GM18508 (cell line): ENCODE results near the gene C3orf62.
"Not testable (repeated sequence)": the region's sequence is repeated elsewhere in the genome, so short reads cannot be mapped to it uniquely, and the experiment has no call there.

Experiments
- ATAC-seq: cut with Tn5 transposase; IDR thresholded peaks from one replicate; pipeline ENCODE4 v1.9.1; 2021; ENCODE audit warnings: moderate number of reproducible peaks; ENCODE audit not compliant: insufficient read depth, unreplicated experiment

The C3orf62 gene

GRCh38 chr3:49270156-49270500 is 6.9 kb downstream of the C3orf62 start:
- ATAC-seq = no peak

GRCh38 chr3:49269443-49270155 is 7.4 kb downstream of the C3orf62 start:
- no peak for ATAC-seq

GRCh38 chr3:49266410-49267095 is 10.5 kb downstream of the C3orf62 start:
- no peak for ATAC-seq

GRCh38 chr3:49265661-49266386 is 11.2 kb downstream of the C3orf62 start:
- ATAC-seq = no peak

- ATAC-seq = no peak
Observed at GRCh38 chr3:49263159-49263889, 13.7 kb downstream of the C3orf62 start.

GRCh38 chr3:49260806-49261324 is 16.2 kb downstream of the C3orf62 start:
- no peak for ATAC-seq

- no peak for ATAC-seq
Observed at GRCh38 chr3:49257187-49257586, 19.8 kb downstream of the C3orf62 start.

GRCh38 chr3:49255718-49256511 is 21.1 kb downstream of the C3orf62 start:
- ATAC-seq = no peak

GRCh38 chr3:49255112-49255511 is 21.9 kb downstream of the C3orf62 start:
- ATAC-seq = no peak

- no peak for ATAC-seq
Observed at GRCh38 chr3:49253512-49253911, 23.5 kb downstream of the C3orf62 start.

- no peak for ATAC-seq
Observed at GRCh38 chr3:49248840-49249227, 28.2 kb downstream of the C3orf62 start.

- ATAC-seq = no peak
Observed at GRCh38 chr3:49244581-49245205, 32.3 kb downstream of the C3orf62 start.

GRCh38 chr3:49240091-49240490 is 36.9 kb downstream of the C3orf62 start:
- ATAC-seq = not testable (repeated sequence)

GRCh38 chr3:49238274-49239127 is 38.5 kb downstream of the C3orf62 start:
- ATAC-seq = no peak

- ATAC-seq = no peak
Observed at GRCh38 chr3:49237344-49237743, 39.7 kb downstream of the C3orf62 start.

GRCh38 chr3:49236226-49236625 is 40.8 kb downstream of the C3orf62 start:
- no peak for ATAC-seq

GRCh38 chr3:49228817-49229216 is 48.2 kb downstream of the C3orf62 start:
- ATAC-seq = not testable (repeated sequence)

- ATAC-seq = no peak
Observed at GRCh38 chr3:49222002-49222401, 55.0 kb downstream of the C3orf62 start.
